Esophagus muscularis mucosa (tissue), 4 donors: ENCODE results near the gene CBS. TPM values are rescaled to one million over a fixed set of nuclear protein-coding genes. Genes with fewer than 3 reads are reported as not detected.

Experiments used
- DNase-seq: peaks from one replicate; pipeline ENCODE4 v3.0.0-alpha.2; 2017; ENCODE audit errors: extremely low spot score
- H3K27ac ChIP-seq, 4 donors: fragments of 200-600 bp; sonication (generic); replicated peaks in 1 of 4; 1 replicate in 3 of 4; 2 replicates in 1 of 4; pipeline ENCODE4 v1.5.1; 2016 to 2019; ENCODE audit warnings: mild to moderate bottlenecking in 1 of 4
- H3K27me3 ChIP-seq, 4 donors: fragments of 200-600 bp; sonication (generic); one replicate each; pipeline versions ENCODE4 v1.5.1 to v1.6.0; 2016 to 2019
- H3K36me3 ChIP-seq, 4 donors: fragments of 200-600 bp; sonication (generic); one replicate each; pipeline ENCODE4 v1.5.1; 2016 to 2019
- H3K4me1 ChIP-seq, 4 donors: fragments of 200-600 bp; sonication (generic); one replicate each; pipeline ENCODE4 v1.5.1; 2016 to 2019
- H3K4me3 ChIP-seq, 4 donors: fragments of 200-600 bp; sonication (generic); 1 replicate in 2 of 4; 2 replicates in 2 of 4; pipeline ENCODE4 v1.5.1; 2016 to 2019; ENCODE audit warnings: mild to moderate bottlenecking in 4 of 4, moderate library complexity in 1 of 4
- H3K9me3 ChIP-seq, 4 donors: fragments of 200-600 bp; sonication (generic); 1 replicate in 3 of 4; 2 replicates in 1 of 4; pipeline ENCODE4 v1.5.1; 2016 to 2019
- EP300 ChIP-seq: sonication (generic); formaldehyde crosslinking; IDR thresholded peaks from one replicate; pipeline ENCODE4 v1.6.1; 2017; ENCODE audit warnings: antibody characterized with exemption
- POLR2A ChIP-seq: fragments of 450-650 bp; IDR thresholded peaks from one replicate; pipeline ENCODE4 v1.6.1; 2017; ENCODE audit warnings: antibody characterized with exemption, moderate library complexity, mild to moderate bottlenecking, low read depth
- POLR2AphosphoS5 ChIP-seq, 2 donors: sonication (generic); formaldehyde crosslinking; IDR thresholded peaks; one replicate each; pipeline ENCODE4 v1.6.1; 2017; ENCODE audit warnings: antibody characterized with exemption in 2 of 2
- WGBS: methylation state at CpG from one replicate; pipeline ENCODE4 v1.1.5; 2018; 5-methylcytosine and 5-hydroxymethylcytosine counted together
- intact Hi-C: fragments of 100-400 bp; cut with DNase I; formaldehyde crosslinking; loops from one replicate; pipeline ENCODE4 v1.15.1; 2023
- total RNA-seq, 4 donors: library from RNA; depleted of rRNA; stranded (reverse); fragments of >200 nt; gene quantifications; one replicate each; pipeline versions ENCODE4 v1.1.0 to v1.2.1, GENCODE V29; 2016
- TF ChIP-seq, protein P1 (sequence below), 3 experiments: fragments of 200-600 bp in 2 of 3; fragments of 450-650 bp in 1 of 3; sonication (generic) in 2 of 3; IDR thresholded peaks; one replicate each; pipeline ENCODE4 v1.5.1; 2017 to 2019; ENCODE audit warnings: antibody characterized with exemption in 3 of 3, mild to moderate bottlenecking in 2 of 3, moderate library complexity in 1 of 3

CBS gene
- total RNA-seq, 4 donors from 2014 or later: 9.1 to 22.5 (median 11.3) TPM

DNA sequence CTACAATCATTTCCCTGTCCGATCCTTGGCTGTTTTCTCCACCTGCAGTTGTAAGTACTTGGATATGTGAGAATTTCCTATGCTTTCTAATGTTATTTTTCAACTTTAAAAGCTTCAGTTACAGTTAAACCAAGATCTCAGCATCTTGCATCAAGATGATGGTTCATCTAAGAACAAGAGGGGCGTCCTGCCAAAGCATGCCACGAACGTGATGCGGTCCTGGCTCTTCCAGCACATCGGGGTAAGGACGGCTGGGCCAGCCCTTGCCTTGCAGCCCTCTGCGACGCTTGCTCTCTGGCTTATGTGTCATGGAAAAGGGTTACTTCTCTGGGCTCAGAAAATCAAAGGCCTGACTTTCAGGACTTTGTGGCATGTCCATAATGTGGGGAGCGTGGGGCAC is 54.4 kb downstream of the CBS start:
- 95% methylated on average over 10 of the region's 10 CpGs for WGBS
- Histone ChIP-seq H3K27ac (no peak overlapping the region), H3K4me3 (no peak overlapping the region), H3K36me3 (peaks cover 43 to 90% (median 73%) of the 10 kb centered on the region in 4 donors), H3K9me3 (no peaks in the 10 kb centered on the region), H3K4me1 (no peaks in the 10 kb centered on the region), H3K27me3 (no peaks in the 10 kb centered on the region)
- intact Hi-C loops: no loop called here
- TF ChIP-seq, protein P1, sequence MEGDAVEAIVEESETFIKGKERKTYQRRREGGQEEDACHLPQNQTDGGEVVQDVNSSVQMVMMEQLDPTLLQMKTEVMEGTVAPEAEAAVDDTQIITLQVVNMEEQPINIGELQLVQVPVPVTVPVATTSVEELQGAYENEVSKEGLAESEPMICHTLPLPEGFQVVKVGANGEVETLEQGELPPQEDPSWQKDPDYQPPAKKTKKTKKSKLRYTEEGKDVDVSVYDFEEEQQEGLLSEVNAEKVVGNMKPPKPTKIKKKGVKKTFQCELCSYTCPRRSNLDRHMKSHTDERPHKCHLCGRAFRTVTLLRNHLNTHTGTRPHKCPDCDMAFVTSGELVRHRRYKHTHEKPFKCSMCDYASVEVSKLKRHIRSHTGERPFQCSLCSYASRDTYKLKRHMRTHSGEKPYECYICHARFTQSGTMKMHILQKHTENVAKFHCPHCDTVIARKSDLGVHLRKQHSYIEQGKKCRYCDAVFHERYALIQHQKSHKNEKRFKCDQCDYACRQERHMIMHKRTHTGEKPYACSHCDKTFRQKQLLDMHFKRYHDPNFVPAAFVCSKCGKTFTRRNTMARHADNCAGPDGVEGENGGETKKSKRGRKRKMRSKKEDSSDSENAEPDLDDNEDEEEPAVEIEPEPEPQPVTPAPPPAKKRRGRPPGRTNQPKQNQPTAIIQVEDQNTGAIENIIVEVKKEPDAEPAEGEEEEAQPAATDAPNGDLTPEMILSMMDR (IDR thresholded peaks at IDR 0.05): no peak
- TF ChIP-seq POLR2A (no peak), POLR2AphosphoS5 (IDR thresholded peaks at IDR 0.05) (no peak), EP300 (no peak)
- no peak for DNase-seq

DNA sequence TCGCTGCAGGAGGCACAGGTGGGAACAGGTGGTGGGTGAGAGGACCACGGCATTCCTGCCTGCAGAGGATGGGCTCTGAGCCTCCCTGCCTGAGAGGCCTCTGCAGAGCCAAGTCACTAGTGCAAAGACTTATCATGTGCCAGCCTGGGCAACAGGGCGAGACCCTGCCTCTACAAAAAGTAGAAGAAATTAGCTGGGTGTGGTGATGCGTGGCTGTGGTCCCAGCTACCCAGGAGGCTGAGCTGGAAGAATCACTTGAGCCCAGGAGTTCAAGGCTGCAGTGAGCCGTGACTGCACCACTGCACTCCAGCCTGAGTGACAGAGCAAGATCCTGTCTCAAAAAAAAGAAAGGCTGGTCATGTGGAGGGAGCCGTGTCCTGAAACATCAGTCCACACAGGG is 54.9 kb downstream of the CBS start:
- Histone ChIP-seq H3K27ac (no peak overlapping the region), H3K4me3 (no peak overlapping the region), H3K36me3 (peaks cover 45 to 92% (median 73%) of the 10 kb centered on the region in 4 donors), H3K4me1 (no peaks in the 10 kb centered on the region), H3K27me3 (no peaks in the 10 kb centered on the region), H3K9me3 (no peaks in the 10 kb centered on the region)
- DNase-seq: no peak
- TF ChIP-seq POLR2AphosphoS5 (IDR thresholded peaks at IDR 0.05): no peak
- TF ChIP-seq, protein P1 (IDR thresholded peaks at IDR 0.05): no peak
- TF ChIP-seq POLR2A: no peak
- no peak for TF ChIP-seq EP300
- 93% methylated on average over 6 of the region's 6 CpGs for WGBS
- intact Hi-C loops: no loop called here

DNA sequence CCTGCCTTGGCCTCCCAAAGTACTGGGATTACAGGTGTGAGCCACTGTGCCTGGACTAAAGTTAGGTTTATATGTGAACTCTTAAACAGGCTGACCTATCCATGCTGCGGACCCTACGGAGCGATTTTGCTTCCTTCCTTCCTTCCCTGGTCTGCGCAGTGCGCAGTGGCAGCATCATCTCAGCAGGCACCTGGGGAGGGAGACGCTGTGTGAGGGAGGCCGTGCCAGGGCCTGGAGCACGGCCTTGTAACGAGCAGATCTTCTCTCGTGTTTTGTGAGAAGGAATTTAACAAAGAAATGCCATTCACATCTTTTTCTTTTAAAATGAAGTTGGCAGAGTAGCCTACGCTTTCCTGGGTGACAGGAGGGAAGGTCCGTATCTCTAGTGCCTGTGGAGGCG is 55.5 kb downstream of the CBS start:
- TF ChIP-seq POLR2A: no peak
- no peak for TF ChIP-seq POLR2AphosphoS5 (IDR thresholded peaks at IDR 0.05)
- TF ChIP-seq, protein P1 (IDR thresholded peaks at IDR 0.05): no peak
- no peak for TF ChIP-seq EP300
- no peaks in the 10 kb centered on the region for H3K4me1 ChIP-seq
- no peak for DNase-seq
- H3K27me3 ChIP-seq: no peaks in the 10 kb centered on the region
- H3K27ac ChIP-seq: no peak overlapping the region
- H3K36me3 ChIP-seq: peaks cover 39 to 89% (median 67%) of the 10 kb centered on the region in 4 donors
- intact Hi-C loops: no loop called here
- no peak overlapping the region for H3K4me3 ChIP-seq
- H3K9me3 ChIP-seq: no peaks in the 10 kb centered on the region
- 92% methylated on average over 13 of the region's 13 CpGs for WGBS

DNA sequence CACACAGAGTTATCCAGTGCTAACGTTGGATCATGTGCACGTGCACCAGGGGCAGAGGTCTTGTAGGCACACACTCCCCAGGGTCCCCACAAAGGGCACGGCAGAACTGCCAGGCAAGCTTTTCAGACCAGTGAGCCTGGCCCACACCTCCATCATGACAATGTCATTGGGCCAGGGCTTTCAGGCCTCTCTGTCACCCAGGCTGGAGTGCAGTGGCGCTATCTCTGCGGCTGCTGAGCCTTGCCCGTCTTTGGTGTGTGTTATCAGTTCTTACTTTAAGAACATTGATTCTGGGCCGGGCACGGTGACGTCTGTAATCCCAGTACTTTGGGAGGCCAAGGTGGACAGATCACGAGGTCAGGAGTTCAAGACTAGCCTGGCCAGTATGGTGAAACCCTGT is 57.1 kb downstream of the CBS start:
- Histone ChIP-seq H3K27me3 (no peaks in the 10 kb centered on the region), H3K27ac (no peak overlapping the region), H3K4me3 (no peak overlapping the region), H3K4me1 (no peaks in the 10 kb centered on the region), H3K36me3 (peaks cover 25 to 87% (median 62%) of the 10 kb centered on the region in 4 donors), H3K9me3 (no peaks in the 10 kb centered on the region)
- WGBS: 51% methylated on average over 2 of the region's 10 CpGs
- DNase-seq: no peak
- intact Hi-C loops: no loop called here
- TF ChIP-seq POLR2A: no peak
- no peak for TF ChIP-seq POLR2AphosphoS5 (IDR thresholded peaks at IDR 0.05)
- TF ChIP-seq, protein P1 (IDR thresholded peaks at IDR 0.05): no peak
- TF ChIP-seq EP300: no peak

DNA sequence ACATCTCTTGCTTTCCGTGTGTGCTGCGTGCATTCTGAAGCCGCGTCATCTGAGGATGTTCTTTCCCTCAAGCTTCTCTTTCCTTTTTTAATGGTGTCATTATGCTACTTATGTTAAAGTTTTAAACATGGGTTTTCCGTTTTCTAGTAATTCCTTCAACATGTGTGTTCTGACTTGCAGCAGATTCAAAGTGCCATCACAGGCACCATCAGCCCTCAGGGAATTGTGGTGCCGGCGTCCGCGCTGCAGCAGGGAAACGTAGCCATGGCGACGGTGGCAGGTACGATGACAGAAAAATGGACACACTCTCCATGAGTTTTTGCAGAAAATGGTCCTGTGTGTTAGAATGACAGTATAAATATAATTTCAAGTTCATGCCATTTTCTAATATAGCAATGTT is 58.9 kb downstream of the CBS start:
- Histone ChIP-seq H3K27ac (no peak overlapping the region), H3K36me3 (peaks cover 21 to 87% (median 66%) of the 10 kb centered on the region in 4 donors), H3K4me3 (no peak overlapping the region), H3K27me3 (no peaks in the 10 kb centered on the region), H3K9me3 (no peaks in the 10 kb centered on the region), H3K4me1 (no peaks in the 10 kb centered on the region)
- TF ChIP-seq POLR2A: no peak
- TF ChIP-seq, protein P1 (IDR thresholded peaks at IDR 0.05): no peak
- no peak for TF ChIP-seq POLR2AphosphoS5 (IDR thresholded peaks at IDR 0.05)
- TF ChIP-seq EP300: no peak
- intact Hi-C loops: no loop called here
- no peak for DNase-seq
- WGBS: 97% methylated on average over 13 of the region's 13 CpGs
